GM12864 (cell line): ENCODE data around the gene UBXN1.
"Not testable (repeated sequence)": the region's sequence is repeated elsewhere in the genome, so short reads cannot be mapped to it uniquely, and the experiment has no call there.

Experiments used
- DNase-seq: peaks from one replicate; pipeline ENCODE4 v3.0.0-alpha.2; 2011; ENCODE audit warnings: low read depth
- H3K4me3 ChIP-seq: 2 replicates; pipeline ENCODE4 v1.5.1; 2011; ENCODE audit warnings: mild to moderate bottlenecking, low read depth, low read length, control low read depth
- CTCF ChIP-seq: IDR thresholded peaks from 2 replicates; pipeline ENCODE4 v1.5.1; 2011; ENCODE audit warnings: low read depth, mild to moderate bottlenecking, moderate library complexity, low read length, control low read depth, inconsistent platforms; ENCODE audit errors: missing control alignments

Gene UBXN1

GRCh38 chr11:62702246-62702645 is 23.4 kb upstream of the UBXN1 start:
- no peak for DNase-seq
- no peak for TF ChIP-seq CTCF
- H3K4me3 ChIP-seq, result no peak overlapping the region

GRCh38 chr11:62694455-62695167 is 15.7 kb upstream of the UBXN1 start:
- peak; percentile 84 for TF ChIP-seq CTCF
- no peak for DNase-seq
- H3K4me3 ChIP-seq, result no peak overlapping the region

GRCh38 chr11:62693624-62694023 is 14.8 kb upstream of the UBXN1 start:
- not testable (repeated sequence) for DNase-seq, H3K4me3 ChIP-seq

- no peak for DNase-seq
- TF ChIP-seq CTCF, result no peak
- H3K4me3 ChIP-seq, result no peak within 1 kb of the TSS
Measured at GRCh38 chr11:62689421-62690183, 10.7 kb upstream of the UBXN1 start, which contains the start of gene LRRN4CL. LRRN4CL (minus strand) TSS chr11:62689530; CDS start chr11:62688508, 1,022 bp downstream.

GRCh38 chr11:62688491-62688890 is 9.6 kb upstream of the UBXN1 start:
- TF ChIP-seq CTCF, result no peak
- H3K4me3 ChIP-seq, result no peak overlapping the region
- DNase-seq, result no peak

- no peak overlapping the region for H3K4me3 ChIP-seq
- no peak for DNase-seq
- TF ChIP-seq CTCF, result no peak
Measured at GRCh38 chr11:62687508-62688396, 8.9 kb upstream of the UBXN1 start.

- no peak overlapping the region for H3K4me3 ChIP-seq
- TF ChIP-seq CTCF, result no peak
- DNase-seq, result no peak
Measured at GRCh38 chr11:62682518-62682917, 3.6 kb upstream of the UBXN1 start.
